Measurements from ENCODE around the gene KRT38.

DNA sequence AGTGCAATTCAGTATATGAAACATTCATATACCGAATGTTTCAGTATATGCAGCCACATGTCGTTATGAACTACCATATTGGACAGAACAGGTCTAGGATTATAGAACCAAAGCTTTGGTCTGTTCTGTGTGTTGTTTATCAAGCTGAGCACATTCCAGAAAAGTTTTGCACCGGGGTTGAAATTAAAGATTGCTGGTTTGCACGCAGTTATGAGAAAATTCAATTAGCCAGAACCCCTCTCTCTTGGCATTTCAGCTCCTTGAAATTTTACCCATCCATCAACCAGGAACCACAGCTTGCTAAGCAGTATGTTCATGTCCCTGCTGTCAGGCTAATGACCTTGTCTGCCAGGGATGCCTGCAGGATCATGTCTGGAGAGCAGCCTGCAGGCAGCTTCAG is 16.9 kb upstream of the KRT38 start:
- no peak for TF ChIP-seq CTCF (IDR thresholded peaks at IDR 0.05)
- no peak for TF ChIP-seq POLR2A (IDR thresholded peaks at IDR 0.05)
- TF ChIP-seq POLR2AphosphoS5 (IDR thresholded peaks at IDR 0.05) = no peak
- TF ChIP-seq EP300 (IDR thresholded peaks at IDR 0.05) = no peak
